HepG2 (cell line): ENCODE results near the gene PDE5A. TPM values are rescaled to one million over a fixed set of nuclear protein-coding genes. Genes with fewer than 3 reads are reported as not detected.
"Not testable (repeated sequence)": the region's sequence is repeated elsewhere in the genome, so short reads cannot be mapped to it uniquely, and the experiment has no call there.

ENCODE experiments used
- ATAC-seq: fragments of 200-7000 bp; cut with Tn5 transposase; 3 replicates; pipeline ENCODE4 v1.9.1; 2020; ENCODE audit warnings: mild to moderate bottlenecking, moderate library complexity
- BruUV-seq: library from RNA; stranded (reverse); fragments of 400-500 nt; replicated peaks from 2 replicates; lab custom pipeline; 2021; lab: Mats Ljungman, UMichigan
- CTCF ChIA-PET: fragments of 300-600 bp; formaldehyde crosslinking; extraction: SDS; loops from one replicate; lab custom pipeline; 2021; ENCODE audit warnings: low total read pairs, inconsistent platforms, low intra/inter-chr PET ratio; lab: Yijun Ruan, JAX
- POLR2A ChIA-PET: fragments of 350-600 bp; sonication (Branson Sonifier 250); formaldehyde crosslinking; loops from one replicate; lab custom pipeline; 2020; ENCODE audit warnings: antibody characterized with exemption, inconsistent platforms; lab: Yijun Ruan, JAX
- DNase-seq: peaks from one replicate; pipeline ENCODE4 v3.0.0-alpha.2; 2015; ENCODE audit warnings: low spot score
- FAIRE-seq: peaks from 3 replicates; lab custom pipeline; 2011; peaks lifted over from hg19 to GRCh38; lab: Jason Lieb, UNC
- H2AFZ ChIP-seq: one replicate; pipeline ENCODE4 v1.6.1; 2011; ENCODE audit warnings: low read length, inconsistent platforms
- H3K27ac ChIP-seq: fragments of 300-600 bp; 3 replicates; pipeline ENCODE4 v1.8.0; 2011; ENCODE audit warnings: mixed run types, mild to moderate bottlenecking, mixed read lengths, low read length, inconsistent platforms; ENCODE audit not compliant: insufficient read depth; ENCODE audit errors: extremely low read length
- H3K27me3 ChIP-seq, 2 experiments: fragments of 200-600 bp in 1 of 2; 2 replicates in 1 of 2; 3 replicates in 1 of 2; pipeline versions ENCODE4 v1.6.0 to v1.8.0; 2011; ENCODE audit warnings: low read length in 2 of 2, mild to moderate bottlenecking in 2 of 2, moderate library complexity in 2 of 2, inconsistent platforms in 1 of 2; ENCODE audit not compliant: insufficient read depth in 2 of 2, control insufficient read depth in 1 of 2
- H3K36me3 ChIP-seq, 2 experiments: fragments of 200-600 bp in 1 of 2; replicated peaks in 1 of 2; 2 replicates in 1 of 2; 3 replicates in 1 of 2; pipeline versions ENCODE4 v1.5.1 to v1.8.0; 2011; ENCODE audit warnings: low read length in 2 of 2, inconsistent platforms in 1 of 2; ENCODE audit not compliant: insufficient read depth in 2 of 2, control insufficient read depth in 1 of 2
- H3K4me1 ChIP-seq: 2 replicates; pipeline ENCODE4 v1.5.1; 2012; ENCODE audit warnings: low read length, inconsistent platforms; ENCODE audit not compliant: insufficient read depth
- H3K4me2 ChIP-seq: 2 replicates; pipeline ENCODE4 v1.6.0; 2011; ENCODE audit warnings: low read depth, low read length, inconsistent platforms
- H3K4me3 ChIP-seq, 3 experiments: fragments of 200-600 bp in 1 of 3; sonication (generic), shearing (Covaris generic) in 1 of 3; replicated peaks in 1 of 3; 2 replicates each; pipeline ENCODE4 v1.5.1; 2011 to 2016; ENCODE audit warnings: low read length in 3 of 3, inconsistent platforms in 2 of 3, low read depth in 2 of 3, mild to moderate bottlenecking in 2 of 3, control low read depth in 1 of 3, mixed read lengths in 1 of 3; ENCODE audit not compliant: insufficient read depth in 1 of 3
- H3K79me2 ChIP-seq: one replicate; pipeline ENCODE4 v1.6.1; 2011; ENCODE audit warnings: low read length, inconsistent platforms; ENCODE audit not compliant: insufficient read depth
- H3K9ac ChIP-seq: 2 replicates; pipeline ENCODE4 v1.6.0; 2011; ENCODE audit warnings: mild to moderate bottlenecking, low read depth, low read length, inconsistent platforms; ENCODE audit not compliant: insufficient read depth
- H3K9me3 ChIP-seq: 2 replicates; pipeline ENCODE4 v1.5.1; 2012; ENCODE audit warnings: mild to moderate bottlenecking, low read length
- H4K20me1 ChIP-seq: 2 replicates; pipeline ENCODE4 v1.6.0; 2011; ENCODE audit warnings: inconsistent platforms, mild to moderate bottlenecking, low read length, moderate library complexity; ENCODE audit not compliant: insufficient read depth
- ZNF770 ChIP-seq: sonication (generic); formaldehyde crosslinking; IDR thresholded peaks from 2 replicates; pipeline ENCODE4 v1.5.0; 2020; ENCODE audit warnings: mild to moderate bottlenecking, missing genetic modification reagents
- WGBS: methylation state at CpG from one replicate; pipeline ENCODE4 v1.1.6; 2017; ENCODE audit warnings: low lambda C conversion rate; 5-methylcytosine and 5-hydroxymethylcytosine counted together
- in situ Hi-C: cut with HindIII; loops from 2 replicates; pipeline ENCODE4 v1.10.0; 2017; ENCODE audit warnings: low pct_unique_long_range_greater_than_20kb; ENCODE audit not compliant: extremely low pct_ligation_motif_present
- intact Hi-C: fragments of 100-400 bp; cut with micrococcal nuclease; formaldehyde crosslinking; loops from one replicate; pipeline ENCODE4 v1.10.0; 2022; ENCODE audit not compliant: unreplicated experiment
- polyA plus RNA-seq, 8 experiments: library from polyadenylated mRNA; depleted of rRNA in 3 of 8; stranded (reverse) in 7 of 8; unstranded in 1 of 8; fragments of >200 nt; fragmentation: Illumina TruSeq in 4 of 8; extraction: Trizol in 4 of 8; gene quantifications; 2 replicates each; pipeline versions ENCODE4 v1.2.1 to v1.2.3, GENCODE V29; 2011 to 2016; ENCODE audit warnings: low read depth in 4 of 8, missing spikeins in 1 of 8, mixed read lengths in 1 of 8; ENCODE audit not compliant: insufficient read depth in 1 of 8
- small RNA-seq, 3 experiments: library from RNA; depleted of rRNA; stranded (forward); fragments of <200 nt; gene quantifications; one replicate each; pipeline ENCODE3, GENCODE V24; 2012; ENCODE audit warnings: low read depth in 2 of 3, low replicate concordance in 1 of 3; ENCODE audit not compliant: insufficient read length in 3 of 3, insufficient read depth in 2 of 3
- total RNA-seq, 5 experiments: library from RNA; depleted of rRNA; stranded (reverse); fragments of >200 nt; fragmentation: Illumina TruSeq; extraction: Trizol; gene quantifications; 2 replicates each; pipeline ENCODE4 v1.2.3, GENCODE V29; 2016; ENCODE audit warnings: low read depth in 1 of 5

Gene PDE5A
- total and polyA plus RNA-seq, 2 of the 13 experiments (the other 11 are each of a cell fraction or from before 2014, with no cell fraction given): 0.22 to 0.44 TPM

GRCh38 chr4:119453286-119453685, 175.3 kb downstream of the PDE5A start:
- FAIRE-seq, H3K4me3 ChIP-seq, H3K4me1 ChIP-seq, CTCF ChIA-PET, H4K20me1 ChIP-seq, ATAC-seq, H3K27me3 ChIP-seq, H3K4me2 ChIP-seq, H3K27ac ChIP-seq, BruUV-seq, H3K9me3 ChIP-seq, DNase-seq, H2AFZ ChIP-seq, in situ Hi-C loops, H3K9ac ChIP-seq, H3K36me3 ChIP-seq: not testable (repeated sequence)
- peaks cover 13% of the 10 kb centered on the region for H3K79me2 ChIP-seq
- intact Hi-C loops: loop anchor here (10.0 kb wide), 1 partner anchor 238 kb away; the partner anchor contains the start of gene USP53
- WGBS: 95% methylated on average over 9 of the region's 9 CpGs
- POLR2A ChIA-PET: interaction anchor here (1.8 kb wide), 1 partner anchor 241 kb away, joined by 9 read pairs; the partner anchor contains the start of gene USP53
- TF ChIP-seq ZNF770 (CRISPR knock-in tag): peak; percentile 60

GRCh38 chr4:119449851-119450250, 178.8 kb downstream of the PDE5A start:
- H3K27ac ChIP-seq, ATAC-seq, FAIRE-seq, H3K4me1 ChIP-seq, DNase-seq, POLR2A ChIA-PET, H3K27me3 ChIP-seq, H4K20me1 ChIP-seq, H3K4me3 ChIP-seq, H3K36me3 ChIP-seq, H3K9ac ChIP-seq, H2AFZ ChIP-seq, H3K79me2 ChIP-seq, BruUV-seq, H3K4me2 ChIP-seq, CTCF ChIA-PET, in situ Hi-C loops, H3K9me3 ChIP-seq: not testable (repeated sequence)
- intact Hi-C loops: loop anchor here (10.0 kb wide), 1 partner anchor 235 kb away; the partner anchor contains the start of gene USP53
- WGBS: 85% methylated on average over 6 of the region's 6 CpGs

Small RNAs within 50 kb of the gene (small RNA-seq; reads per million reads assigned to genes)
- 0 reads per million in 3 experiments for gene RF00614
